NCI-H2196 treated with DMSO at 0.1 percent for 48 hours (cell line): Measurements from ENCODE around the gene RAPGEF4.
"Not testable (repeated sequence)": the region's sequence is repeated elsewhere in the genome, so short reads cannot be mapped to it uniquely, and the experiment has no call there.

Experiments
- DNase-seq: peaks from one replicate; lab custom pipeline; 2025; ENCODE audit not compliant: unreplicated experiment; lab: John Stamatoyannopoulos, UW

RAPGEF4 gene

GRCh38 chr2:173028141-173028540, 292.5 kb downstream of the RAPGEF4 start:
- DNase-seq: no peak

- DNase-seq: no peak
These were observed 293.0 kb downstream of the RAPGEF4 start for GRCh38 chr2:173028671-173029070.

- DNase-seq: no peak
These were observed 295.2 kb downstream of the RAPGEF4 start for GRCh38 chr2:173030561-173031490.

- no peak for DNase-seq
These were observed 296.4 kb downstream of the RAPGEF4 start for GRCh38 chr2:173032032-173032431.

GRCh38 chr2:173033084-173033483, 297.4 kb downstream of the RAPGEF4 start:
- DNase-seq: no peak

- DNase-seq: no peak
These were observed 298.5 kb downstream of the RAPGEF4 start for GRCh38 chr2:173034143-173034542.

- no peak for DNase-seq
These were observed 301.8 kb downstream of the RAPGEF4 start for GRCh38 chr2:173037245-173038120.

- not testable (repeated sequence) for DNase-seq
These were observed 302.6 kb downstream of the RAPGEF4 start for GRCh38 chr2:173038257-173038656.

- DNase-seq: no peak
These were observed 305.1 kb downstream of the RAPGEF4 start for GRCh38 chr2:173040729-173041128.

GRCh38 chr2:173043476-173043875, 307.8 kb downstream of the RAPGEF4 start:
- DNase-seq: no peak

- DNase-seq: no peak
These were observed 308.4 kb downstream of the RAPGEF4 start for GRCh38 chr2:173043897-173044519.

GRCh38 chr2:173044686-173045085, 309.0 kb downstream of the RAPGEF4 start:
- no peak for DNase-seq

- DNase-seq: no peak
These were observed 309.5 kb downstream of the RAPGEF4 start for GRCh38 chr2:173045181-173045580.

GRCh38 chr2:173048522-173048896, 312.9 kb downstream of the RAPGEF4 start:
- no peak for DNase-seq

- DNase-seq: peak; percentile 50
These were observed 313.4 kb downstream of the RAPGEF4 start for GRCh38 chr2:173048897-173049661.

- no peak for DNase-seq
These were observed 314.2 kb downstream of the RAPGEF4 start for GRCh38 chr2:173049831-173050230.

GRCh38 chr2:173050684-173051083, 315.0 kb downstream of the RAPGEF4 start:
- DNase-seq: no peak

GRCh38 chr2:173051463-173052215, 316.0 kb downstream of the RAPGEF4 start:
- no peak for DNase-seq

- DNase-seq: no peak
These were observed 317.5 kb downstream of the RAPGEF4 start for GRCh38 chr2:173053043-173053699.
